GM12864 (cell line): Measurements from ENCODE around the gene PSMA1.

Source experiments
- DNase-seq: peaks from one replicate; pipeline ENCODE4 v3.0.0-alpha.2; 2011; ENCODE audit warnings: low read depth
- H3K4me3 ChIP-seq: 2 replicates; pipeline ENCODE4 v1.5.1; 2011; ENCODE audit warnings: mild to moderate bottlenecking, low read depth, low read length, control low read depth
- CTCF ChIP-seq: IDR thresholded peaks from 2 replicates; pipeline ENCODE4 v1.5.1; 2011; ENCODE audit warnings: low read depth, mild to moderate bottlenecking, moderate library complexity, low read length, control low read depth, inconsistent platforms; ENCODE audit errors: missing control alignments

PSMA1 gene

GRCh38 chr11:14552089-14552488 lies 31.9 kb upstream of the PSMA1 start:
- no peak for TF ChIP-seq CTCF
- DNase-seq: no peak
- no peak overlapping the region for H3K4me3 ChIP-seq

GRCh38 chr11:14551380-14551779 lies 31.2 kb upstream of the PSMA1 start:
- no peak for TF ChIP-seq CTCF
- DNase-seq: no peak
- H3K4me3 ChIP-seq: no peak overlapping the region

- no peak for TF ChIP-seq CTCF
- no peak for DNase-seq
- no peak overlapping the region for H3K4me3 ChIP-seq
Measured at GRCh38 chr11:14549891-14550290, 29.7 kb upstream of the PSMA1 start.

- H3K4me3 ChIP-seq: no peak overlapping the region
- no peak for DNase-seq
- TF ChIP-seq CTCF: no peak
Measured at GRCh38 chr11:14547440-14547839, 27.3 kb upstream of the PSMA1 start.

- TF ChIP-seq CTCF: no peak
- no peak overlapping the region for H3K4me3 ChIP-seq
- DNase-seq: no peak
Measured at GRCh38 chr11:14546672-14547071, 26.5 kb upstream of the PSMA1 start.

GRCh38 chr11:14544611-14545010 lies 24.4 kb upstream of the PSMA1 start:
- no peak for TF ChIP-seq CTCF
- DNase-seq: no peak
- no peak overlapping the region for H3K4me3 ChIP-seq

GRCh38 chr11:14543260-14543659 lies 23.1 kb upstream of the PSMA1 start:
- DNase-seq: no peak
- H3K4me3 ChIP-seq: no peak overlapping the region
- no peak for TF ChIP-seq CTCF
